Activated CD8-positive, alpha-beta memory T cell treated with anti-CD3 and anti-CD28 coated beads, Interleukin-2, amount 50 U/mL, for 1 hour (primary cell): Measurements from ENCODE around the gene PRKAG2.
"Not testable (repeated sequence)": the region's sequence is repeated elsewhere in the genome, so short reads cannot be mapped to it uniquely, and the experiment has no call there.

Experiments
- DNase-seq: peaks from one replicate; pipeline ENCODE4 v3.0.0-alpha.2; 2020; ENCODE audit errors: extremely low read depth

The PRKAG2 gene

GRCh38 chr7:151876899-151877777, at the start of gene PRKAG2:
Gene PRKAG2, minus strand, starts transcription at chr7:151877115. Its CDS starts 495 bp downstream, at chr7:151876620.
- DNase-seq = peak; percentile 46

- DNase-seq = no peak
Observed at GRCh38 chr7:151926336-151926712, 49.4 kb upstream of the PRKAG2 start.

- DNase-seq = no peak
Observed at GRCh38 chr7:151925446-151926335, 48.8 kb upstream of the PRKAG2 start.

GRCh38 chr7:151924508-151924907, 47.6 kb upstream of the PRKAG2 start:
- DNase-seq = no peak

GRCh38 chr7:151924001-151924400, 47.1 kb upstream of the PRKAG2 start:
- DNase-seq = no peak

GRCh38 chr7:151923097-151923876, 46.4 kb upstream of the PRKAG2 start:
- no peak for DNase-seq

- no peak for DNase-seq
Observed at GRCh38 chr7:151921451-151921850, 44.5 kb upstream of the PRKAG2 start.

- DNase-seq = no peak
Observed at GRCh38 chr7:151920488-151920887, 43.6 kb upstream of the PRKAG2 start.

GRCh38 chr7:151919595-151919994, 42.7 kb upstream of the PRKAG2 start:
- no peak for DNase-seq

GRCh38 chr7:151918510-151918843, 41.6 kb upstream of the PRKAG2 start:
- no peak for DNase-seq

- no peak for DNase-seq
Observed at GRCh38 chr7:151917791-151918509, 41.0 kb upstream of the PRKAG2 start.

GRCh38 chr7:151914051-151914450, 37.1 kb upstream of the PRKAG2 start:
- no peak for DNase-seq

GRCh38 chr7:151910655-151911054, 33.7 kb upstream of the PRKAG2 start:
- DNase-seq = not testable (repeated sequence)

GRCh38 chr7:151907115-151907514, 30.2 kb upstream of the PRKAG2 start:
- DNase-seq = not testable (repeated sequence)

- DNase-seq = no peak
Observed at GRCh38 chr7:151905766-151906165, 28.9 kb upstream of the PRKAG2 start.

- no peak for DNase-seq
Observed at GRCh38 chr7:151905353-151905752, 28.4 kb upstream of the PRKAG2 start.

GRCh38 chr7:151904270-151904669, 27.4 kb upstream of the PRKAG2 start:
- DNase-seq = no peak

GRCh38 chr7:151903249-151904032, 26.5 kb upstream of the PRKAG2 start:
- DNase-seq = no peak

GRCh38 chr7:151902311-151902710, 25.4 kb upstream of the PRKAG2 start:
- no peak for DNase-seq

GRCh38 chr7:151901828-151902227, 24.9 kb upstream of the PRKAG2 start:
- DNase-seq = no peak
